GM21529 (cell line): ENCODE data around the gene FRAT1.
"Not testable (repeated sequence)": the region's sequence is repeated elsewhere in the genome, so short reads cannot be mapped to it uniquely, and the experiment has no call there.

ENCODE experiments used
- ATAC-seq: cut with Tn5 transposase; IDR thresholded peaks from one replicate; pipeline ENCODE4 v1.9.1; 2021; ENCODE audit not compliant: unreplicated experiment

The FRAT1 gene

DNA sequence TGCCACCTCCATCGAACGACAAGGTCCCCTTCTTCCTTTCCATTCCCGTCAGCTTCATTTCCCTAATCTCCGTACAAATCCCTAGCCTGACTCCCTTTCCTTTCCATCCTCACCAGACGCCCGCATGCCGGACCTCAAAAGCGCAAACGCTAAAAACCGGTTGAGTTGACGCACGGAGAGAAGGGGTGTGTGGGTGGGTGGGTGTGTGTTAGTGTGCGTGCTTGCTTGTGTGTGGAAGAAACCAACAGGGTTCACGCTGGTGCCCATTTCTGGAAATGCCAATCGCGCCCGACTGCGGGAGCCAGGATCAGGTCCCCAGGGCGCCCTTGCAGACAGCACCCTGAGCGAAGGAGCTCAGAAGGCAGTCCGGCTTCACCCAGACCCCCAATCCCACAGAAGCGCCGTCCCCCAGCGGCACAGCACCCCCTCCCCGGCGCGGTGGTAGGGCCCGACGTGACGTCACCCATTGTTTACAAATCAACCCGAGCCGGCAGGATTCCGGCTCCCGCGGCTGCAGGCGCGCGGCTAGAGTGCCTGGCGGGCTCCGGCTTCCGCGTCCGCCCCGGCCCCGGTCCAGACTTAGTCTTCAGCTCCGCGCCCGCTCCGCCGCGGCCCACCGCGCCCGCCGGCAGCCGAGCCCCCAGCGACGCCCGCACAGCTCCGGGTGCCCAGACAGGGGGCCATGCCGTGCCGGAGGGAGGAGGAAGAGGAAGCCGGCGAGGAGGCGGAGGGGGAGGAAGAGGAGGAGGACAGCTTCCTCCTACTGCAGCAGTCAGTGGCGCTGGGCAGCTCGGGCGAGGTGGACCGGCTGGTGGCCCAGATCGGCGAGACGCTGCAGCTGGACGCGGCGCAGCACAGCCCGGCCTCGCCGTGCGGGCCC is at the start of gene FRAT1:
TSS of gene FRAT1 (plus strand) at position 500 of the 880 bp plus-strand sequence. CDS start at position 683, 183 bp downstream.
- peak; percentile 84 for ATAC-seq

GRCh38 chr10:97270523-97271154 is 48.4 kb upstream of the FRAT1 start:
- no peak for ATAC-seq

DNA sequence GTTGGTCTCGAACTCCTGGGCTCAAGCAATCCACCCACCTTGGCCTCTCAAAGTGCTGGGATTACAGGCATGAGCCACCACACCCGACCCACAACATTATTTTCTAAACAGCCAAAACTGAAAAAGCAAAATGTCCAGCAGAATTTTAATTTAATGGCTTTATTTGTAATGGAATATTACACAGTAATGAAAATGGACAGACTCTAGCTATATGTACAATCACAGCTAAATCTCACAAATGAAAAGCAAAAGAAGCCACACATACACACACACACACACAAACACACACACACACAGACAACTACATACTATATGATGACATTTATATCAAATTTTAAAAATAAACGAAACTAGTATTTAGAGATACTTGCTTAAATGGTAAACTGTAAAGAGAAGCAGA is 45.4 kb upstream of the FRAT1 start:
- ATAC-seq: no peak

GRCh38 chr10:97274828-97275227 is 44.2 kb upstream of the FRAT1 start:
- no peak for ATAC-seq

DNA sequence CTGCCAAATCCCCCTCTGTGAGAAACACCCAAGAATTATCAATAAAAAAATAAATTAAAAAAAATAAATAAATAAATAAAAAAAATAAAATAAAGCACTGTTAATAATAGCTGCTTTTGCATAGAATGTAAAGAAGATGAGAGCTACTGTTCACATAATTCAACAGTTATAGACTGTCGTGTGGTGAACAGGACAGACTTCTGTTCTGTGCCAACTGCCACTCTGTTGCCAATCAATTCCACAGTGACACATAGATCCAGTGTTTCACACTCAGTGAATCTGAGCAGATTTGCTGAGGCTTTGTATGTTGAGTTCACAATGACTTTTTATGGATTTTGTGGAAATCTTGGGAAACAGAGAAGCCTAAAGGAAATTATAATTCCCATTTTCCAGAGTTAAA is 41.5 kb upstream of the FRAT1 start:
- ATAC-seq: no peak

GRCh38 chr10:97278491-97278989 is 40.5 kb upstream of the FRAT1 start:
- ATAC-seq: no peak

- no peak for ATAC-seq
These were observed 39.8 kb upstream of the FRAT1 start for GRCh38 chr10:97279121-97279815.

GRCh38 chr10:97280783-97281182 is 38.3 kb upstream of the FRAT1 start:
- no peak for ATAC-seq

DNA sequence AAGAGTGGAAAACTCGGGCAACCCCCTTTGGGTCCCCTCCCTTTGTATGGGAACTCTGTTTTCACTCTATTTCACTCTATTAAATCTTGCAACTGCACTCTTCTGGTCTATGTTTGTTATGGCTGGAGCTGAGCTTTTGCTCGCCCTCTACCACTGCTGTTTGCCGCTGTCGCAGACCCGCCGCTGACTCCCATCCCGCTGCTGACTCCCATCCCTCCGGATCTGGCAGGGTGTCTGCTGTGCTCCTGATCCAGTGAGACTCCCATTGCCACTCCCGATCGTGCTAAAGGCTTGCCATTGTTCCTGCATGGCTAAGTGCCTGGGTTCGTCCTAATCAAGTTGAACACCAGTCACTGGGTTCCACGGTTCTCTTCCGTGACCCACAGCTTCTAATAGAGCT is 29.0 kb upstream of the FRAT1 start:
- not testable (repeated sequence) for ATAC-seq

DNA sequence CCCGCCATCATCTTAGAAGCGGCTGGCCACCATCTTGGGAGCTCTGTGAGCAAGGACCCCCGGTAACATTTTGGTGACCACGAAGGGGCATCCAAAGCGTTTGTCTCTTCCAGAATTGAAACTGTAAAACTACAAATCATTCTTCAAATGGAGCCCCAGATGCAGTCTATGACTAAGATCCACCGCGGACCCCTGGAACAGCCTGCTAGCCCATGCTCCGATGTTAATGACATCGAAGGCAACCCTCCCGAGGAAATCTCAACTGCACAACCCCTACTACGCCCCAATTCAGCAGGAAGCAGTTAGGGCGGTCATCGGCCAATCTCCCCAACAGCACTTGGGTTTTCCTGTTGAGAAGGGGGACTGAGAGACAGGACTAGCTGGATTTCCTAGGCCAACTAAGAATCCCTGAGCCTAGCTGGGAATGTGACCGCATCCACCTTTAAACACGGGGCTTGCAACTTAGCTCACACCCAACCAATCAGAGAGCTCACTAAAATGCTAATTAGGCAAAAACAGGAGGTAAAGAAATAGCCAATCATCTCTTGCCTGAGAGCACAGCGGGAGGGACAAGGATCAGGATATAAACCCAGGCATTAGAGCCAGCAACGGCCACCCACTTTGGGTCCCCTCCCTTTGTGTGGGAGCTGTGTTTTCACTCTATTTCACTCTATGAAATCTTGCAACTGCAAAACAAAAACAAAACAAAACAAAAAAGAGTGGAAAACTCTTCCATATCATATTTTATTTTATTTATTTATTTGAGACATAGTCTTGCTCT is 28.3 kb upstream of the FRAT1 start:
- ATAC-seq: not testable (repeated sequence)

DNA sequence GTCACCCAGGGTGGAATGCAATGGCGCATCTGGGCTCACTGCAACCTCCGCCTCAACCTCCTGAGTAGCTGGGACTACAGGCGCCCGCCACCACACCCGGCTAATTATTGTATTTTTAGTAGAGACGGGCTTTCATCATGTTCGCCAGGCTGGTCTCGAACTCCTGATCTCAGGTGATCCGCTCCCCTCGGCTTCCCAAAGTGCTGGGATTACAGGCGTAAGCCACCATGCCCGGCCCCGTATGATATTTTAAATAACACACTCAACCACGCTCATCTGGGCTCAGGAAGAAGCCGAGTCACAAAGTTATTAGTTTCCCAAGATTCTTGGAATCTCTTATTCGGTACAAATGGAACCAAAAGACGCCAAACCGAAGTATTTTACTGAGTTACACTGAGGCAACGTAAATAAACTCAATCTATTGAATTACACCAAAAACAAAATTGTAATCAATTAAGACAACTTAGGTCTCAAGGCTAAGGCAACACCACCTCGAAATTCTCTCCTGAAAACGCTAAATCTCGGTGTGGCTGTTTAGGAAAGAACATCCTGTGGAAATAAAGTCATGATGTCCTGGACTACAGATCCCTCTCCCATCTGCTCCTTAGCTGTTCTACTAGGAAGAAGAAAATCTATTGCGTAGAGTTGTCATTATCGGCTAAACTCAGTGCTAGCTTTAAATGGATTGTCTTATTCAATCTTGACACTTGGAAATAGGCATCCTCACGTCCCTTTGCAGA is 27.5 kb upstream of the FRAT1 start:
- no peak for ATAC-seq

- peak; percentile 98 for ATAC-seq
These were observed 26.8 kb upstream of the FRAT1 start, which contains the start of gene ARHGAP19 for GRCh38 chr10:97292097-97292861. Gene ARHGAP19, minus strand, starts transcription at chr10:97292637. Its CDS starts 10 bp downstream, at chr10:97292627.

DNA sequence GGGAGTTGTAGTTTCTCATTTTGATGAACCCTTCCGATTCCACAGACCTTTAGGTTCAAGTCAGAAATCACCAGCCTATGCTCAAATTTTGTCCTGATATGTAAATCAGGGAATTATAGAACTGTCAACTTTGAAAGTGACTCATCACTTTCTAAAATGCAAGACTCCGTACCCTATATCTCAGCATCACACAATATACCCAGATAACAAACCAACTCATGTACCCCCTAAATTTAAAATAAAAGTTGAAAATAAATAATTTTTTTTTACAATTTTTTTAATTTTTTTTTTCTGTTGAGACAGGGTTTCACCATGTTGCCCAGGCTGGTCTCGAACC is 26.2 kb upstream of the FRAT1 start:
- no peak for ATAC-seq

GRCh38 chr10:97297556-97298222 is 21.4 kb upstream of the FRAT1 start:
- ATAC-seq: no peak

DNA sequence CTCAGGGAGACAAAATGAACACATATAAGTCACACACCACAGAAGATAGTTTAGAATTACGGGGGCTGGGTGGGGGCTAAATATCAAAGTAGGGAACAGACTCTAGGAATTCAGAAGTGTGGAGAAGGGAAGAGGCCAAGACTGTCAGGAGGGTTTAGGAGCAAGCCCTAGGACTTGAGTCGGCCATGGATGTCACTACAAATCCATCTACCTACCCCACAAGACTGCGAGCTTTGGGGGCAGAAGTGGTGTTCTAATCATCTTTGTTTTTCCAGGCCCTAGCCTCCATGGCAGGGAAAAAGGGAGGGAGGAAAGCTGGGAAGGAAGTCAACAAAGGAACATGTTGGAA is 20.9 kb upstream of the FRAT1 start:
- no peak for ATAC-seq

DNA sequence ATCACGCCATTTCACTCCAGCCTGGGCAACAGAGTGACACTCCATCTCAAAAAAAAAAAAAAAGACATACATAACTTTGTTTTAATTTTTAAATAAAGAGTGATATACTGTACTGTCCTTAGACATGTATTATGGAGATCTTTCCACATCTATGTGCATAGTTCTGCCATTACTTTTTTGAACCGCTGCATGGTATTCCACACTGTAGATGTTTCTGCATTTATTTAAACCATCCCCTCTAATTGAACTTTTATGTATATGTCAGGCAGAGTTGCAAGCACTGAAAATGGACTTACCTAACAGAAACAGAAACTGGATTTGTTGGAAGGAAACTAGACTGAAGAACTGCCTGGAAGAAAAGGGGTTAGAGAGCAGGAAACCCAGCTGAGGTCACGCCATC is 18.1 kb upstream of the FRAT1 start:
- ATAC-seq: no peak

- ATAC-seq: no peak
These were observed 16.8 kb upstream of the FRAT1 start for GRCh38 chr10:97302088-97302791.

GRCh38 chr10:97307441-97307840 is 11.6 kb upstream of the FRAT1 start:
- no peak for ATAC-seq
